GM21619 (cell line): Measurements from ENCODE around the gene GIPC2.
"Not testable (repeated sequence)": the region's sequence is repeated elsewhere in the genome, so short reads cannot be mapped to it uniquely, and the experiment has no call there.

Source experiments
- ATAC-seq: cut with Tn5 transposase; IDR thresholded peaks from one replicate; pipeline ENCODE4 v1.9.1; 2021; ENCODE audit not compliant: unreplicated experiment

GIPC2 gene

GRCh38 chr1:78036450-78036849 is 9.3 kb upstream of the GIPC2 start:
- no peak for ATAC-seq

DNA sequence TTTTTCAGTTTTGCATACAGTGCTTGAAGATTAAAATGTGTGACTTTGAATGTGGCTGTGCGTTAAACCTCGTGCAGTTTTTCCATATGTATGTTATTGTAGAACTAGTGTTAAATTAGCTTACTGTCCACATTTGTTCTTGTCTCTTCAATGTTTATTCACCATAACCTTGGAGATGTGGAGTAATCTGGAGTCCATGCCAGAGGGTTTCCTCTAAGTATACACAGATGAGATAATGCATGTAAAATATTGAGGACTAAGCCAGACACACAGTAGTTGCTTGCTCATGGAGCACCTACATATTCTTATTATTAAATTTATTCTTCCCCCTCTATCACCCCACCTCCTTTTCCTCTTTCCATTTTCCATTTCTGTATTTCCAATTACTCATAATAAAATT is 7.7 kb upstream of the GIPC2 start:
- ATAC-seq = no peak

DNA sequence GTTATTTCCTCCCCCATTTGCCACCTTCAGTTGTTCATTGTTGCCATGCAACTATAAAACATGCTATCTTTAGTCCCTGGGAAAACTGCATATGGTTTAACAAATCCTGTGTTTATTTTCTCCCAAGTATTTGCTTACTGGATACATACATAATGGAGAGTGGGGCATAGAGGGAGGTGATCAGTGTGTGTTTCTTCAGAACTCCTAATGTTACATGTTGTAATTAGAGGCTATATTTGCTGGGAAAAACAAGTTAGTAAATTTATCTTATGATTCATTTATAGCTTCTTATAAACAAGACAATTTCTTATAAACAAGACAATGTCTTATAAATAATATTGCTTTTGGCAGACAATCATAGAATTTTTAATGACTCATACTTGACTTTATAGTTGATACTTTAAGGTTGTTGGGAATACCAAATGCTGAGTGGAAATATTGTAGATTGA is 7.3 kb upstream of the GIPC2 start:
- ATAC-seq = no peak

GRCh38 chr1:78040484-78041089 is 5.2 kb upstream of the GIPC2 start:
- no peak for ATAC-seq

- ATAC-seq = no peak
Measured at GRCh38 chr1:78043436-78043835, 2.3 kb upstream of the GIPC2 start.

DNA sequence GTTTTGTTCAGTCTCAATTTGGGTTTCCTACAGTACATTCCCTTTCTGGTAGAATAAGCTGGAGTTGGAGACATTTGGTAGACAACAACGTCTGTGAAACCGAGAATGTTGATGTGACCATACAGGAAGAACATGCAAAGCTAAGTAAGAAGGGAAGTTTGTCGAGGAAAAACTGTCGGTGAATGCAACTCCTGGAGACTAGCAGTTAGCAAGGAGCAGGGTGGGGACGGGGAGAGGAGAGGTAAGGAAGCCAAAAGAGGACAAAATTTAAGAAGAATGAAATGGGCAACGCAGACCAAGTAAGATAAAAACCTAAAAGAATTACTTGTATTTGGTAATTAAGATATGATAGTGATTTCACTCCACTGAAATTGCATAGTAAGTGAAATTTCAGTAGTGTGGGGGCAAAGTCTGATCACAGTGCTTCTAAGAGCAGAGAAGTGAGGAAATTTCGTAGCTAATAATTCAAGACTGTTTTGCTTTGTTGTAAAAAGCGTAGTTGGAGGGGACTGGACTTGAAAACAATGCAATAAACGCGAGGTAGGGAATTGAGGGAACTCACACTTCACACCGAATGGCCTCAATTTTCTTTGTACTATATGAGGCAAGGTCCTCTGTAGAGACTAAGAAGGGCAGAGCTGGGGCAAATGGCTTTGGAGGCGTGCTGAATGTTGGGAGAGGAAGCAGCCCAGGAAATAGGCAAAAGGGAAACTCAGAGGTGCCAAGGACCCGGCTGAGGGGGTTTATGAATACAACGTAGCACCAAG is 787 bp upstream of the GIPC2 start:
- no peak for ATAC-seq

- no peak for ATAC-seq
Measured at GRCh38 chr1:78045563-78045925, 222 bp upstream of the GIPC2 start.

DNA sequence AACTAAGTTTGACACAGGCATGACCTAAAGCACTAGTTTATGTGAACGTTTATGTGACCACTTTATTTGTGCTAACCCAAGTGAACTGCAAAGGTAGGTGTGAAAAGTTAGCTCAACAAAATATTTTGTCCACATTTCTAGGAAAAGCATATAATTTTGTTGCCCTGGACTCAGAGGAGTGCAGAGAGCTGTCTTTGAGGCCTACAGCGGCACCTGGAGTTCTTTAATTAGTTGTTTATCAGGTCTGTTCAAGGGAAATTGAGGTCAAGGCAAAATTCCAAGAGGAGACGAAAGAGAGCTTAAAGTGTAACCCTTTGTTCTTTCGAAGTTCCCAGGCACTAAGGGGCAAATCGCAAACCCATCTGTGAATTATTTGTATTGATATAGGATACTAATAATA is 1.3 kb downstream of the GIPC2 start:
- no peak for ATAC-seq

DNA sequence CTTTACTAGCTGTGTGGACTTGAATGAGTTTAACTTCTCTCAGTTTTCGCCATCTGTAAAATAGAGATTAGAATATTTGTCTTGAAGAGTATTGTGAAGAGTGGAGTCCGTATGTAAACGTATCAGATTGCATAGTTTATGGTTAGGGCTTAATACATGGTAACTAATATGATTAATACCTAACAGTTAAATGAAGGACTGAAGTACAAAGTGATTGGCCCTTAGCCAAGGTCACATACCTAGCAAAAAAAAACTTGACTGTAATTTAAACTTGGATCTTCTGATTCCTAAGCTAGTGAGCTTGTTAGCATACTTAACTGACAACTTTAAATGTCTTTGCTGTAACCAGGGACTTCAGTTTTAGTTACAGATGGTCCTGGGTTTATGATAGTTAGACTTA is 1.9 kb downstream of the GIPC2 start:
- no peak for ATAC-seq

- no peak for ATAC-seq
Measured at GRCh38 chr1:78048446-78048845, 2.7 kb downstream of the GIPC2 start.

GRCh38 chr1:78049396-78049795 is 3.6 kb downstream of the GIPC2 start:
- no peak for ATAC-seq

- ATAC-seq = no peak
Measured at GRCh38 chr1:78051005-78051404, 5.2 kb downstream of the GIPC2 start.

- no peak for ATAC-seq
Measured at GRCh38 chr1:78052685-78053405, 7.1 kb downstream of the GIPC2 start.

DNA sequence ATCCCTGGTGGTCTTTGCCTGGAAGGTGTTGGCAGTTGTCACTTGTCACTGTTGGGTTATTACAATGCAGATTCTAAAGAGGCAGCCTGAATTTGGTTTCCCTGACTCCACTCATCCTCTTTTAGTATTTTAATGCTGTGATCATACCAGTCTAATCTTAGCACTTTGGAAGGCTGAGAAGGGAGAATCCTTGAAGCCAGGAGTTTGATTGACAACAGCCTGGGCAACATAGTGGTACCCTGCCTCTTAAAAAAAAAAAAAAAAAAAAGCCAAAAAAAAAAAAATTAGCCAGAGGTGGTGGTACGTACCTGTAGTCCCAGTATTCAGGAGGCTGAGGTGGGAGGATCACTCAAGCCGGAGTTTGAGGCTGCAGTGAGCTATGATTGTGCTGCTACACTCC is 7.7 kb downstream of the GIPC2 start:
- ATAC-seq = no peak

DNA sequence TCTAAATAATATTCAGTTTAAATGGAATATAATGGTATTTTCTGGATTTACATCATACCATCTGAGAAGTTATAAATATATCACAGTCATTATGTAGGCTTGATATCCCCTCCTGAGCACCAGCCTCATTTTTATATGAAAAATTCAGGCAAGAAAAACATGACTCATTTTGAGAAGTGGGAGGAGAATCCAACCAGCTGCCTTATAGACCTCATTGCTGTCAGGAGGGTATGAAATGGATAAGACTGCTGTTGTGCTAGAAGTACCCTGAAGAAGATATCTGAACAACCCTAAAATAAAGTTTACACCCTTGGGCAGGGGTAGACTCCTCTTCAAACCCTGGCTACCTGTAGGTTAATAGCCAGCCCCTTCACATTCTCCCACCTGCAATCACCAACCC is 8.8 kb downstream of the GIPC2 start:
- no peak for ATAC-seq

- no peak for ATAC-seq
Measured at GRCh38 chr1:78054972-78055371, 9.2 kb downstream of the GIPC2 start.

DNA sequence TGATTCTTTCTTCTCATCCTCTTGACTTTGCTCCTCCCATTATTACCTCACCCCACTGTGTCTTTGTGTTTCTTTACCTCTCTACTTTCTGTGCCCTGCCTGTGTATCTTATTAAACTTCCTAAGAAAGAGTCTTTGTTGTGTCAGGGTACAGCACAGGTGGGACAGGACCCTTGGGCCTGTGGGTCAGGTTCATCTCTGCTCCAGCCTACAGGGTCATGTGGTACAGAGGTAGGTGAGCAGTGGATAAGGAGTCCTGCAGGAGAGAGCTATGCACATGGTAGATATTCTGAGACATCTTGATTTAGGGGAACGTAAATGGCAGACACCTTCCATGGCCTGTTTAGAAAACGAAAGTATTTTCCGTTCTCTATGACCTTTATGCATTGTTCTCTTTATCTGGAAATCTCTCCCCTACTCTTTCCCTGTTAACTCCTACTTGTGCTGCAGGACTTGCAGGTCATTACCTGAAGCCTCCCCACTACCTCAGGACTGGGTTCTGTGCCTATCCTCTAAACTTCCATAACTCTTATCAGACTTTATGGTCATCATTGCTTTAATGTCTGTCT is 9.9 kb downstream of the GIPC2 start:
- ATAC-seq = no peak

- no peak for ATAC-seq
Measured at GRCh38 chr1:78058670-78059069, 12.9 kb downstream of the GIPC2 start.

GRCh38 chr1:78060857-78061563 is 15.2 kb downstream of the GIPC2 start:
- peak; percentile 90 for ATAC-seq

GRCh38 chr1:78061825-78062523 is 16.2 kb downstream of the GIPC2 start:
- ATAC-seq = no peak

DNA sequence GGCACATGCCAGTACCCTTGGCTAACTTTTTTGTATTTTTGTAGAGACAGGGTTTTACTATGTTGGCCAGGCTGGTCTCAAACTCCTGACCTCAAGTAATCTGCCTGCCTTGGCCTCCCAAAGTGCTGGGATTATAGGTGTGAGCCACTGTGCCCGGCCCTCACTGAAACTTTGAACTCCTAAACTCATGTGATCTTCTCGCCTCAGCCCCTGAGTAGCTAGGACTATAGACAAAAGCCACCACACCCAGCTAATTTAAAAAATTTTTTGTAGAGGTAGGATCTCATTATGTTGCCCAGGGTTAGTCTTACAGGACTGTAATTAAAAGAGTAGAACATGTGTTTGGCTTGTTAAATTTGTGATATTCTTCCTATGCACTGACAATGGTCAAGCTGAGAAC is 19.1 kb downstream of the GIPC2 start:
- not testable (repeated sequence) for ATAC-seq
